ES-I3 (cell line): ENCODE measurements around the gene ATRN.

Experiments used
- H3K36me3 ChIP-seq: 2 replicates; pipeline ENCODE4 v1.6.1; 2013; ENCODE audit warnings: mild to moderate bottlenecking, low read length, control low read depth, moderate library complexity; ENCODE audit not compliant: insufficient read depth
- H3K4me1 ChIP-seq: 2 replicates; pipeline ENCODE4 v1.6.1; 2013; ENCODE audit warnings: mild to moderate bottlenecking, control low read depth, low read length; ENCODE audit not compliant: insufficient read depth
- H3K9ac ChIP-seq: 2 replicates; pipeline ENCODE4 v1.6.1; 2013; ENCODE audit warnings: low read depth, mild to moderate bottlenecking, low read length, moderate library complexity
- H3K9me3 ChIP-seq: 2 replicates; pipeline ENCODE4 v1.6.1; 2013; ENCODE audit warnings: mild to moderate bottlenecking, low read length, moderate library complexity; ENCODE audit not compliant: control insufficient read depth, insufficient read depth

ATRN gene

DNA sequence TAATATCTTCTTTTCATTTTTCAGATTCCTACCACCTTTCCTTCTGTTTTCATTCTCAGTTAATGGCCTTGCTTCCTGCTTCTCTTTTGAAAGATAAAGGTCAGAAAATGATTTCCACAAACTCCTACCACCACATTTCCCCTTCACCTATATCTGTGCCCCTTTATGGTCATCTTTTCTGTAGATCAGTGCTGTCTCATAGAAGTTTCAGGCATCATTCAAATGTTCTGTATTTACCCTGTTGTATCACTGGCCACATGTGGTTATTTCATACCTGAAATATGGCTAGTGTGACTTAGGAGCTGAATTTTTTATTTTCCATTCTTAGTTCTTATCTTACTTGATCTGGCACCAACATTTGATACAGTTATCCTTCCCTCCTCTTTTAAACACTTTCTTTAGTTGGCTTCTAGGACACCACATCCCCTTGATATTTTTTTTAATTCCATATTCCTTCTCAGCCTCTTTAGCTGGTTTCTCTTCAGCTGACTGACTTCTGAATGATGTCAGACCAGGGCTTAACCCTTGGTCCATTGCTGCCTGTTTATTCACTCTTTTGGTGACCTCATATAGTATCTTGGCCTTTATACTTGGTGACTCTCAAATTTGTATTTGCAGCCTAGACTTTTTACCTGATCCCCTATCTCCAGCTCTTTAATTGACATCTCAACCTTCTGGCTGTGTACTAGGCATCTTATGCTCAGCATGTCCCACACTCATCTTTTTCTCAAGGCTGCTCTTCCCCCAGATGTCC, 81.0 kb downstream of the ATRN start:
- Histone ChIP-seq H3K36me3 (no peaks in the 10 kb centered on the region), H3K9me3 (no peaks in the 10 kb centered on the region), H3K9ac (no peak overlapping the region), H3K4me1 (no peaks in the 10 kb centered on the region)

DNA sequence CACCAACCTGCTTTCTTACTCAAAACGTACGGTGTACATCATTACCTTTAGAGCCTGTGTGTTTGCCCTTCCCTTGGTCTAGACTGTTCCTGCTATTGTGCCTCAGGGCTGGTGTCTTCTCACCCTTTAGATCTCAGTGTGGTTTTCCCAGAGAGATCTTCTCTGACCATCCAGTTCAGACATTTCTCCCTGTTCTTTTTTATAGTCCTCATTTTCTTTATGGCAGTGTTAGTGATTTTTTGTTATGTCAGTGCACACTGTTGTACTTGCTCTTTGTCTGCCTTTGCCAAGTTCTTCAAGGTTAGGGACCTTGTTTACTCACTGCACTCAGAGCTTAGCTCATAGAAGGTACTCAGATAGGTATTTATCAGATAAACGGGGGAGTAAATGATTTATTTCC, 82.8 kb downstream of the ATRN start:
- no peaks in the 10 kb centered on the region for H3K36me3 ChIP-seq
- no peak overlapping the region for H3K9ac ChIP-seq
- no peaks in the 10 kb centered on the region for H3K9me3 ChIP-seq
- no peaks in the 10 kb centered on the region for H3K4me1 ChIP-seq

DNA sequence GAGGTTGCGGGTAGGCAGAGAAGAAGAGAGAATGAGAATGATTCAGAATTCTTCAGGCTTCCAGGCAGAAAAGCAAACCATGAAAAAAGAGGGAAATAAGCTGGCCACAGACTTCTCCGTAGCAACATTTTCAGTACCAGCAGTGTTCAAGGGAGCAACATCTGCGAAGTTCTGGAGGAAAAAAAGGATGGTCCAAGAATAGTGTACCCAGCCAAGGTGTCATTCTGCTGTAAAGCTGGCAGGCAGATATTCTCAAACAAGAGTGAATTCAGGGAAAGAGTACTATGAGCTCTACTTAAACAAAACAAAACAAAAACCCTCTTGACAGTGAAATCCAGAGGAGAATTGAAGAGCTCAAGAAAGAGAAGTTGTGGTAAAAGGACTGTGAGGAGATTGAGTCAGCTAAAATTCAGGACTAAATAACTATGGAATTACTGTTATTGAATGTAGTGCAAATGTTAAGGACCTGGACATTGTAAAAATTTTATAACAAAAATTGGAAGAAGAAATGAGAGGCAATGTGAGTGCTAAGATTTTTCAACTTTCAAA, 86.5 kb downstream of the ATRN start:
- H3K9me3 ChIP-seq = no peaks in the 10 kb centered on the region
- no peak overlapping the region for H3K9ac ChIP-seq
- no peaks in the 10 kb centered on the region for H3K4me1 ChIP-seq
- H3K36me3 ChIP-seq = no peaks in the 10 kb centered on the region

GRCh38 chr20:3559231-3559630, 88.4 kb downstream of the ATRN start:
- Histone ChIP-seq H3K9ac (no peak overlapping the region; the same call in 1 of the 2 replicates), H3K4me1 (no peaks in the 10 kb centered on the region)

GRCh38 chr20:3559637-3560036, 88.8 kb downstream of the ATRN start:
- no peaks in the 10 kb centered on the region; the same call in 1 of the 2 replicates for H3K36me3 ChIP-seq
- H3K9me3 ChIP-seq = no peaks in the 10 kb centered on the region
- H3K9ac ChIP-seq = no peak overlapping the region
- H3K4me1 ChIP-seq = no peaks in the 10 kb centered on the region

More at GRCh38 chr20:3559231-3559630, 88.4 kb downstream of the ATRN start:
- no peaks in the 10 kb centered on the region; the same call in 1 of the 2 replicates for H3K36me3 ChIP-seq
- no peaks in the 10 kb centered on the region for H3K9me3 ChIP-seq

DNA sequence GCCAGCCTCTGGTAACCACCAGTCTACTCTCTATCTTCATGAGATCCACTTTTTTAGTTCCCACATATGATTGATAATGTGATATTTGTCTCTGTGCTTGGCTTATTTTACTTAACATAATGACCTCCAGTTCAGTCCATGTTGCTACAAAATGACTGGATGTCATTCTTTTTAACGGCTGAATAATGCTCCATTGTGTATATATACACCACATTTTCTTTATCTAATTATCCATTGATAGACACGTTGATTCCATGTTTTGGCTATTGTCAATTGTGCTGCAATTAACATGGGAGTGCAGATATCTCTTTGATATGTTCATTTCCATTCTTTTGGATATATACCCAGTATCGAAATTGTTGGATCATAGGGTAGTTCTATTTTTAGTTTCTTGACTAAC, 89.3 kb downstream of the ATRN start:
- H3K4me1 ChIP-seq = no peaks in the 10 kb centered on the region
- H3K9me3 ChIP-seq = no peaks in the 10 kb centered on the region
- H3K36me3 ChIP-seq = no peaks in the 10 kb centered on the region; the same call in 1 of the 2 replicates
- H3K9ac ChIP-seq = no peak overlapping the region

DNA sequence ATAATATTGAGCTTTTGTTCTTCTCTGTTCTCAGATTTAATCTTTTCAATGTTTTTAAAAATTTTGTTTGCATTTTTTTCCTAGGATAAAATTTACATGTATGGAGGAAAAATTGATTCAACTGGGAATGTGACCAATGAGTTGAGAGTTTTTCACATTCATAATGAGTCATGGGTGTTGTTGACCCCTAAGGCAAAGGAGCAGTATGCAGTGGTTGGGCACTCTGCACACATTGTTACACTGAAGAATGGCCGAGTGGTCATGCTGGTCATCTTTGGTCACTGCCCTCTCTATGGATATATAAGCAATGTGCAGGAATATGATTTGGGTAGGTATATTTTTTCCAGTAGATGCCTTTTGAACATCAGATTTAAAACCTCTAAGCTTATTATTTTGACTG, 89.8 kb downstream of the ATRN start:
- Histone ChIP-seq H3K9ac (no peak overlapping the region), H3K4me1 (no peaks in the 10 kb centered on the region), H3K36me3 (no peaks in the 10 kb centered on the region; the same call in 1 of the 2 replicates), H3K9me3 (no peaks in the 10 kb centered on the region)

DNA sequence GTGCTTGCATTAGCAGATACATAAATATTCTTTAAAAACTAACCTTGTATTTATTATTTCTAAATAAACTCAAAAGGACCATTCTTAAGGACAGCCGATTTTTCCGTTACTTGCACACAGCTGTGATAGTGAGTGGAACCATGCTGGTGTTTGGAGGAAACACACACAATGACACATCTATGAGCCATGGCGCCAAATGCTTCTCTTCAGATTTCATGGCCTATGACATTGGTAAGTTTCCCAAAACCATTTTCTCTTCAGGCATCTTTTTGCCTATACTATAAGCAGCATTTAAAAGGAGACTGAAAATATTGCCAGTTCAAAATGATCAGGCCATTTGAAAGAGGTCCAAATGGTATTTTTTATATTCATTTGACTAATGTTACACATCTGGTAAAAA, 92.3 kb downstream of the ATRN start:
- no peaks in the 10 kb centered on the region; the same call in 1 of the 2 replicates for H3K36me3 ChIP-seq
- H3K9me3 ChIP-seq = no peaks in the 10 kb centered on the region
- 0 out of 2 replicates have a peak, but pooled peaks cover 7% of the 10 kb centered on the region for H3K4me1 ChIP-seq
- H3K9ac ChIP-seq = no peak overlapping the region

DNA sequence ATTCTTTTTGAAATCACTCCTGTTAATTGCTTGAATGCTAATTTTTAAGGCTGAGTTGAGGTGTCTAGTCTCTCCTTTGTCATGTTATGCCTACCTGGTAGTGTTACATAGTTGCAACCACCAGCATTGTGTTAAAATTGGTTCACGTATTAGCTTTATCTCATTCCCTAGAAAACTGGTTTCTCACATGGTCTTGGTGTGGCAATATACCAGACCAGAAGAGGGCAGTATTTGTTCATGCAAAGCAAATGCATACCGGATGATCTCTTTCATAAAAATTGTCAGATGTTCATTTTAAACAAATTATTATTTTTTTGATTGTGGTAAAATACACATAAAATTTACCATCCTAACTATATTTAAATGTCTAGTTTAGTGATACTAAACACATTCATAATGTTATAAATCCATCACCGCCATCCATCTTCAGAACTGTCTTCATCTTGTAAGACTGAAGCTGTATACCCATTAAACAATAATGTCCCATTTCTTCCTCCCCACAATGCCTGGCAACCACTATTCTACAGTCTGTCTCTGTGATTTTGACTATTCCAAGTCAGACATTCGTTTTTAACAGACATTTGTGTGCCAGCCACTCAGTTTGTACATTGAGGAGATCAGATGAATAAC, 92.8 kb downstream of the ATRN start:
- Histone ChIP-seq H3K4me1 (0 out of 2 replicates have a peak, but pooled peaks cover 7% of the 10 kb centered on the region), H3K9me3 (no peaks in the 10 kb centered on the region), H3K36me3 (no peaks in the 10 kb centered on the region; the same call in 1 of the 2 replicates), H3K9ac (no peak overlapping the region)

DNA sequence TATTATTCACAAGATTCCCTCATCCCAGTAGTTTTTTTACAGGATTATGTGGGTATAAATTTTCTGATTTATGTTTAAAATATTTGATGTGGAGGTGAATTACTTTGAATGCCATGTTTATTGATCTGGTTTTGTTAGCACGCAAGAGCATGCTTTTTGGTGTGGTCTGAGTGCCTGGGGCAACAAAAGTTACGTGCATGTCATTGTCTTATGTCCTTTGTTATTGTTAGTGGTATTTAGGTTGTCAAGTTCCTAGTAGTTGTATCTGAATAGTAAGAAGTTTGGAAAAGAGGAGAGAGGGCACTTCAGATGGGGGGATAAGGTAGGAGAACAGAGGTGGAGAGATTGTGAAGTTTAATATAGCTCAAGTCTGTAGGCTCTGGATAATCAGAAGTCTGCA, 95.0 kb downstream of the ATRN start:
- Histone ChIP-seq H3K9me3 (no peaks in the 10 kb centered on the region), H3K36me3 (no peaks in the 10 kb centered on the region; the same call in 1 of the 2 replicates), H3K4me1 (0 out of 2 replicates have a peak, but pooled peaks cover 7% of the 10 kb centered on the region), H3K9ac (no peak overlapping the region)

GRCh38 chr20:3572151-3572550, 101.3 kb downstream of the ATRN start:
- H3K9ac ChIP-seq = no peak overlapping the region
- no peaks in the 10 kb centered on the region for H3K4me1 ChIP-seq
- H3K36me3 ChIP-seq = no peaks in the 10 kb centered on the region; the same call in 1 of the 2 replicates
- no peaks in the 10 kb centered on the region for H3K9me3 ChIP-seq

GRCh38 chr20:3576363-3576762, 105.5 kb downstream of the ATRN start:
- Histone ChIP-seq H3K36me3 (no peaks in the 10 kb centered on the region; the same call in 1 of the 2 replicates), H3K9me3 (no peaks in the 10 kb centered on the region), H3K4me1 (no peaks in the 10 kb centered on the region), H3K9ac (no peak overlapping the region)

DNA sequence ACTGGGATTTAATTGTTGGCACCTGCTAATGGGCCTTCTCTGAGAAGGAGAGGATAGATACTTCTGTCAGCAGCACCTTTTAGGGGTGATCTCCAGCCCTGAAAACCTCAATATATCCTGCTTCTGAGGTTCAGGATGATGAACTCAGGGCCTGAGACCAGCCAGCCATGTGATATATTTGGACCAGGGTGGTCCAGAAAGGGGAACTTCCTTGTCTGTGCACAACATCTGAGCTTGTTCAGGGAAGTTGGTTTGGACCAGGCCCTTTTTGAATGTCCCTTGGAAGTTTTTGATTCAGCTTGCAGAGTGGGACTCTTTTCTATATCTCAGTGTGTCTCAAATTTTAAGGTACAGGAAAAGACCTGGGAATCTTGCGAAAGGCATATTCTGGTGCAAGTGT, 106.5 kb downstream of the ATRN start:
- Histone ChIP-seq H3K36me3 (no peaks in the 10 kb centered on the region; the same call in 1 of the 2 replicates), H3K9ac (no peak overlapping the region), H3K9me3 (no peaks in the 10 kb centered on the region)

GRCh38 chr20:3580412-3580811, 109.6 kb downstream of the ATRN start:
- Histone ChIP-seq H3K4me1 (no peaks in the 10 kb centered on the region), H3K9me3 (no peaks in the 10 kb centered on the region), H3K36me3 (no peaks in the 10 kb centered on the region; the same call in 1 of the 2 replicates), H3K9ac (no peak overlapping the region)

More for the DNA sequence above, 106.5 kb downstream of the ATRN start:
- no peaks in the 10 kb centered on the region for H3K4me1 ChIP-seq
